WI38 (cell line): ENCODE results near the gene SPOCK3.

Experiments
- H3K4me3 ChIP-seq: 2 replicates; pipeline ENCODE4 v1.5.1; 2011; ENCODE audit warnings: low read depth, mild to moderate bottlenecking, control low read depth, low read length
- TF ChIP-seq, protein P1 (sequence below): IDR thresholded peaks from 2 replicates; pipeline ENCODE4 v1.5.1; 2012; ENCODE audit warnings: low read depth, mild to moderate bottlenecking, control low read depth, low read length

SPOCK3 gene

DNA sequence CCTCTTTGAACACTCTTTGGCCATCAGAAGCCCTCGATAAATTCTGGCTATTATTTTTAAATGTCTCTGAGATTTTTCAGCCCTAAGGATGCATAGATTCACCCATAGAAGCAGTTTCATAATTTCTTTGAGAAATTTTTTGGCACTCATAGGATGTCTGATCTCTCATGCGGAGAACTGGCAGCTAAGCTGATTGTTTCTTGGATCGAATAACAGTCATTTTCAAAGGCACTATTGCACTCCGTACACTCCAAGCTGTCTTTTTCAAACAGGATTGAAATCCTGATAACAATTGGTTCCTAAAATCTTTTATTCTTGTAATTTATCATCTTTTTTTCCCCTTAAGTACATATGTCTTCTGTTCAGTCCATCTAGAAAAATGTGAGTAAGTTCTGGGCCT, 411.9 kb downstream of the SPOCK3 start:
- H3K4me3 ChIP-seq: no peak overlapping the region
- TF ChIP-seq, protein P1, sequence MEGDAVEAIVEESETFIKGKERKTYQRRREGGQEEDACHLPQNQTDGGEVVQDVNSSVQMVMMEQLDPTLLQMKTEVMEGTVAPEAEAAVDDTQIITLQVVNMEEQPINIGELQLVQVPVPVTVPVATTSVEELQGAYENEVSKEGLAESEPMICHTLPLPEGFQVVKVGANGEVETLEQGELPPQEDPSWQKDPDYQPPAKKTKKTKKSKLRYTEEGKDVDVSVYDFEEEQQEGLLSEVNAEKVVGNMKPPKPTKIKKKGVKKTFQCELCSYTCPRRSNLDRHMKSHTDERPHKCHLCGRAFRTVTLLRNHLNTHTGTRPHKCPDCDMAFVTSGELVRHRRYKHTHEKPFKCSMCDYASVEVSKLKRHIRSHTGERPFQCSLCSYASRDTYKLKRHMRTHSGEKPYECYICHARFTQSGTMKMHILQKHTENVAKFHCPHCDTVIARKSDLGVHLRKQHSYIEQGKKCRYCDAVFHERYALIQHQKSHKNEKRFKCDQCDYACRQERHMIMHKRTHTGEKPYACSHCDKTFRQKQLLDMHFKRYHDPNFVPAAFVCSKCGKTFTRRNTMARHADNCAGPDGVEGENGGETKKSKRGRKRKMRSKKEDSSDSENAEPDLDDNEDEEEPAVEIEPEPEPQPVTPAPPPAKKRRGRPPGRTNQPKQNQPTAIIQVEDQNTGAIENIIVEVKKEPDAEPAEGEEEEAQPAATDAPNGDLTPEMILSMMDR: no peak

DNA sequence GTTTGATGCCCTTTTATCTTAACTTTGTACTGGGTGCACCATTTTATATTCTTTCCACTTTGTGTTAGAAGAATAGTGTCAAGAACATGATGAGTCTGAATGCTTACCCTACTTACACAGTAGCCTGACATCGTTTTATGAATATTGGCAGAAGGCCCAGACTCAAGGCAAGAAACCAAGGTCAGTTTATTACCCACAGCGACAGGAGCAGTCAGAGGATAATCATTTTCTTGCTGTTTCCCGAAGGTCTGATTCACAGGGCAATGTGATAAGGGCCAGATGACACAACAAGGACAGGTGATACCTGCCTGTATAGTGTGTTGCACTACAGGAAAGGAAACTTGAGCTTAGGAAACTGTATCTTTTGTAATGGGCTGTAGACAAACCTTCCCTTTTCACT, 417.4 kb downstream of the SPOCK3 start:
- H3K4me3 ChIP-seq: no peak overlapping the region
- TF ChIP-seq, protein P1: no peak

DNA sequence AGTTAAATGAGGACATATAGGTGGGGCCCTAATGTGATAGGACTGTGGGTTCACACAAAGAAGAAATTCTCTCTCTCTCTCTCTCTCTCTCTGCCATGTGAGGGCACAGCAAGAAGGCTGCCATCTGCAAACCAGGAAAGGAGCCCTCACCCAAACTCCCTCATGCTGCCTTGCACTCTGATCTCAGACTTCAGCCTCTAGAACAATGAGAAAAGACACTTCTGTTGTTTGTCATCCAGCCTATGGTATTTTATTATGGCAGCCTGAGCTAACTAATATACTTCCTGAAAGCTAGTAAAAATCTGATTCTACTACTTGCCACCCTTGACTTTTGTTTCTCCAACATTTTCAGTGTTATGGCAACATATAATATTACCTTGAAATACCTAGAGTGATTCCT, 425.9 kb downstream of the SPOCK3 start:
- TF ChIP-seq, protein P1: no peak
- H3K4me3 ChIP-seq: no peak overlapping the region

DNA sequence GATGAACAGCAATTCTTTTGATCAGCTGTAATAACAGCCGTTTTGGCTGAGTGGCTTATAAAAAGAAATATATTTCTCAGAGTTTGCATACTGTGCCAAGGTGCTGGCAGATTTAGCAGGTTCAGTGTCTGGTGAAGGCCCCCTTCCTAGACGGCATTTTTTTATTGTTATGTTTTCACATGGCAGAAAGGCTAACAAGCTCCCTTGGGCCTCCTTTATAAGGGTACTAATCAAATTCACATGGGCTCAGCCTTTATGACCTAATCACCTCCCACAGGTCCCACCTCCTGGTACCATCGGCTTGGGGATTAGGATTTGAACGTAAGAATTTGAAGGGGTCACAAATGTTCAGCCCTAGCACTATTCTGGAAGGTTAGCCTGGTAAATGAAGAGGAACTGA, 431.9 kb downstream of the SPOCK3 start:
- TF ChIP-seq, protein P1: no peak
- no peak overlapping the region for H3K4me3 ChIP-seq

DNA sequence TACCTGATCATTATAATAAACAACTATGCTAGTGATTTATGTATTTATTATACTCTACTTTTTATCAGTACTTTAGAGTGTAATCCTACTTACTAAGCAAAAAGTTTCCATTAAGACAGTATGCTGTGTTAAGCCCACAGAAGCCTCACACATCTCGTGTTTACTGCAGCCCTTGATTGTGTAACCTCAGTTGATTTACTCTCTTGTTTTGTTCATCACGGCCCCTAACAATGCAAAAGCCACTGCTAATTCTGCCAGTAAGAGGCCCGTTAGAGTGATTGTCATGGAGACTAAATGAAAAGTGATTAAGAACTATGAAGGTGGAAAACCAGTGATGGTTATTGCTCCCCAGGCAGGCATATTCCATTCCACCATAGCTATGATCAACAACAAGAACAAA, 436.2 kb downstream of the SPOCK3 start:
- H3K4me3 ChIP-seq: no peak overlapping the region
- TF ChIP-seq, protein P1: no peak

DNA sequence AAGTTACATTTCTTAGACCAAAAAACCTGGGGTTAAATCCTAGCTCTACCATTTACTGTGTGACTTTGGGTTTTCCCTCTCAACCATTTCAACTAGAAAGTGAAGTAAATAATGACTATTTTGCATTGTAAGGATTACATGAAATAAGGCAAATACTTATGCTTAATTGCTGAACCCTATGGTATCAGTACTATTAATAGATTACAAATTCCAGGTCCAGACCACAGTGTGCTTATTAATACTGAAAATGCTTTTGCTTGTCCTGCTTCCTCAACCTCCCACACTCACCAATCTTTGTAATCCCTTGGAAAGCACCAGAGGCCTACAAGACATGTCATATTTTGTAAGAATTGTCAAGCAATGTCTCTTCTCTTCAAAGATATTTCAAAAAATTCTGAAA, 456.5 kb downstream of the SPOCK3 start:
- no peak overlapping the region for H3K4me3 ChIP-seq
- TF ChIP-seq, protein P1: no peak

DNA sequence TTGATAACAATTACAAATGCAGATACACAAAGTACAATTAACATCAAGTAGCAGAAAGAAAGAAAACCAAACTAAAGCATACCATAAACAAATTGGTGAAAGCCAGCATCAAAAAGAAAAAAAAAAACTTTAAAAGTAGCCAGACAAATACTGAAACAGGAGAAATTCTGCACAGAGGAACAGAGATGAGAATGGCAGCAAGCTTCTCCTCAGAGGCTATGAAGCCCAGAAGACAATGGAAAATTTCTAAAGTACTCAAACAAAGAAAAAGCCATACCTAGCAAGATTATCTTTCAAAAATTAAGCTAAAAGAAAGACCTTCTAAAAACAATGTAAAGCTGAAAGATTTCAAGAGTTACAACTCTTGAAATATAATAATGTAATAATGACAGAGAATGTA, 471.3 kb downstream of the SPOCK3 start:
- H3K4me3 ChIP-seq: no peak overlapping the region
- TF ChIP-seq, protein P1: no peak
